SK-N-SH treated with all-trans-retinoic acid at 6 μM for 48 hours (cell line): Measurements from ENCODE around the gene TFPI2.

ENCODE experiments used
- ATAC-seq: fragments of 200-7000 bp; cut with Tn5 transposase; 3 replicates; pipeline ENCODE4 v1.9.1; 2020; ENCODE audit warnings: mild to moderate bottlenecking, moderate library complexity
- ARNTL ChIP-seq: fragments of 450-650 bp; formaldehyde crosslinking; IDR thresholded peaks from 2 replicates; pipeline ENCODE4 v1.5.0; 2020; ENCODE audit warnings: low read depth, mild to moderate bottlenecking, moderate library complexity, borderline replicate concordance
- CREB5 ChIP-seq: fragments of 250-450 bp; sonication (Bioruptor Pico); IDR thresholded peaks from 2 replicates; pipeline ENCODE4 v1.5.1; 2020; ENCODE audit warnings: low read depth, mild to moderate bottlenecking, moderate library complexity
- CSDC2 ChIP-seq: fragments of 250-450 bp; sonication (Bioruptor Pico); IDR thresholded peaks from 2 replicates; pipeline ENCODE4 v1.5.0; 2020; ENCODE audit warnings: mild to moderate bottlenecking, moderate library complexity
- CSRNP3 ChIP-seq: fragments of 250-450 bp; sonication (Bioruptor Pico); IDR thresholded peaks from 2 replicates; pipeline ENCODE4 v1.5.1; 2021; ENCODE audit warnings: mild to moderate bottlenecking, moderate library complexity
- ESRRG ChIP-seq: fragments of 250-450 bp; sonication (Bioruptor Pico); IDR thresholded peaks from 2 replicates; pipeline ENCODE4 v1.6.1; 2021; ENCODE audit warnings: mild to moderate bottlenecking
- GLIS3 ChIP-seq: fragments of 250-450 bp; sonication (Bioruptor Pico); IDR thresholded peaks from 2 replicates; pipeline ENCODE4 v1.5.0; 2020; ENCODE audit warnings: mild to moderate bottlenecking, moderate library complexity
- OSR1 ChIP-seq: fragments of 250-450 bp; sonication (Bioruptor Pico); IDR thresholded peaks from 2 replicates; pipeline ENCODE4 v1.8.0; 2022; ENCODE audit warnings: moderate library complexity, mild to moderate bottlenecking, inconsistent platforms
- PATZ1 ChIP-seq: fragments of 250-450 bp; sonication (Bioruptor Pico); IDR thresholded peaks from 2 replicates; pipeline ENCODE4 v1.8.0; 2020; ENCODE audit warnings: mild to moderate bottlenecking, moderate library complexity, borderline replicate concordance
- POU6F1 ChIP-seq: fragments of 250-450 bp; sonication (Bioruptor Pico); IDR thresholded peaks from 2 replicates; pipeline ENCODE4 v1.8.0; 2021; ENCODE audit warnings: low read depth, mild to moderate bottlenecking, moderate library complexity, borderline replicate concordance
- PPARA ChIP-seq: fragments of 250-450 bp; sonication (Bioruptor Pico); IDR thresholded peaks from 2 replicates; pipeline ENCODE4 v1.5.0; 2020; ENCODE audit warnings: mild to moderate bottlenecking, borderline replicate concordance
- RARB ChIP-seq: fragments of 250-450 bp; sonication (Bioruptor Pico); IDR thresholded peaks from 2 replicates; pipeline ENCODE4 v1.8.0; 2021; ENCODE audit warnings: mild to moderate bottlenecking, moderate library complexity
- SNAI2 ChIP-seq: fragments of 250-450 bp; sonication (Bioruptor Pico); IDR thresholded peaks from 2 replicates; pipeline ENCODE4 v1.5.0; 2020; ENCODE audit warnings: mild to moderate bottlenecking, moderate library complexity
- TCF4 ChIP-seq: fragments of 250-450 bp; sonication (Bioruptor Pico); IDR thresholded peaks from 2 replicates; pipeline ENCODE4 v1.8.0; 2021; ENCODE audit warnings: mild to moderate bottlenecking, moderate library complexity, borderline replicate concordance
- TOX ChIP-seq: fragments of 250-450 bp; sonication (Bioruptor Pico); IDR thresholded peaks from 2 replicates; pipeline ENCODE4 v1.8.0; 2021; ENCODE audit warnings: mild to moderate bottlenecking, moderate library complexity, borderline replicate concordance
- TSHZ2 ChIP-seq: fragments of 250-450 bp; sonication (Bioruptor Pico); IDR thresholded peaks from 2 replicates; pipeline ENCODE4 v1.5.0; 2020; ENCODE audit warnings: mild to moderate bottlenecking, moderate library complexity
- ZC3H10 ChIP-seq: fragments of 250-450 bp; sonication (Bioruptor Pico); IDR thresholded peaks from 2 replicates; pipeline ENCODE4 v1.5.1; 2021; ENCODE audit warnings: mild to moderate bottlenecking, moderate library complexity
- ZFP3 ChIP-seq: fragments of 250-450 bp; sonication (Bioruptor Pico); IDR thresholded peaks from 2 replicates; pipeline ENCODE4 v1.5.0; 2020; ENCODE audit warnings: mild to moderate bottlenecking, moderate library complexity
- ZFP30 ChIP-seq: fragments of 450-650 bp; formaldehyde crosslinking; IDR thresholded peaks from 2 replicates; pipeline ENCODE4 v1.5.0; 2022; ENCODE audit warnings: mild to moderate bottlenecking, moderate library complexity
- ZNF565 ChIP-seq: fragments of 450-650 bp; formaldehyde crosslinking; conservative IDR thresholded peaks from 2 replicates; pipeline ENCODE4 v1.5.0; 2020; ENCODE audit warnings: low read depth, mild to moderate bottlenecking, moderate library complexity
- ZNF70 ChIP-seq: fragments of 450-650 bp; formaldehyde crosslinking; IDR thresholded peaks from 2 replicates; pipeline ENCODE4 v1.5.0; 2020; ENCODE audit warnings: mild to moderate bottlenecking, moderate library complexity
- ZNF8 ChIP-seq: fragments of 450-650 bp; formaldehyde crosslinking; IDR thresholded peaks from 2 replicates; pipeline ENCODE4 v1.5.0; 2020; ENCODE audit warnings: mild to moderate bottlenecking, moderate library complexity

TFPI2 gene

GRCh38 chr7:93877742-93878141 is 12.8 kb downstream of the TFPI2 start (continued):
- TF ChIP-seq PATZ1: no peak
- TF ChIP-seq, all 23 proteins: peak for 0

- TF ChIP-seq ZFP30: no peak
- no peak for TF ChIP-seq CSRNP3 (CRISPR knock-in tag)
- TF ChIP-seq GLIS3 (CRISPR knock-in tag): no peak
- TF ChIP-seq ZNF70 (CRISPR knock-in tag): no peak
- no peak for TF ChIP-seq CSDC2 (CRISPR knock-in tag)
- no peak for TF ChIP-seq ZNF565
- no peak for TF ChIP-seq ZC3H10 (CRISPR knock-in tag)
- TF ChIP-seq POU6F1 (CRISPR knock-in tag): no peak
- no peak for TF ChIP-seq ZNF8 (CRISPR knock-in tag)
- TF ChIP-seq RARB (CRISPR knock-in tag): no peak
- no peak for TF ChIP-seq CREB5 (CRISPR knock-in tag)
- TF ChIP-seq TSHZ2 (CRISPR knock-in tag): no peak
- no peak for TF ChIP-seq PPARA (CRISPR knock-in tag)
- ATAC-seq: no peak
Observed at GRCh38 chr7:93873998-93874574, 16.5 kb downstream of the TFPI2 start.

GRCh38 chr7:93866886-93867285 is 23.7 kb downstream of the TFPI2 start:
- no peak for ATAC-seq
- TF ChIP-seq ZFP3 (CRISPR knock-in tag): no peak
- TF ChIP-seq PATZ1: no peak
- TF ChIP-seq CSRNP3 (CRISPR knock-in tag): no peak
- no peak for TF ChIP-seq POU6F1 (CRISPR knock-in tag)
- no peak for TF ChIP-seq SNAI2 (CRISPR knock-in tag)
- no peak for TF ChIP-seq OSR1 (CRISPR knock-in tag)
- no peak for TF ChIP-seq CREB5 (CRISPR knock-in tag)
- TF ChIP-seq ZNF565: no peak
- TF ChIP-seq PPARA (CRISPR knock-in tag): no peak
- no peak for TF ChIP-seq TCF4 (CRISPR knock-in tag)
- no peak for TF ChIP-seq ZNF8 (CRISPR knock-in tag)
- TF ChIP-seq TOX (CRISPR knock-in tag): no peak
- TF ChIP-seq ZFP30: no peak
- no peak for TF ChIP-seq ARNTL (CRISPR knock-in tag)
- TF ChIP-seq ZC3H10 (CRISPR knock-in tag): no peak
- no peak for TF ChIP-seq ESRRG (CRISPR knock-in tag)
